AG04450 (cell line): Measurements from ENCODE around the gene THUMPD1. TPM values are rescaled to one million over a fixed set of nuclear protein-coding genes. Genes with fewer than 3 reads are reported as not detected.
"Not testable (repeated sequence)": the region's sequence is repeated elsewhere in the genome, so short reads cannot be mapped to it uniquely, and the experiment has no call there.

Source experiments
- CTCF ChIA-PET: fragments of 300-600, 350-600 bp; formaldehyde crosslinking; extraction: SDS; loops from one replicate; lab custom pipeline; 2022; ENCODE audit warnings: antibody characterized with exemption, inconsistent platforms; lab: Charles Lee
- POLR2A ChIA-PET: fragments of 350-600 bp; formaldehyde crosslinking; extraction: SDS; loops from one replicate; lab custom pipeline; 2021; ENCODE audit warnings: antibody characterized with exemption, inconsistent platforms; lab: Yijun Ruan, JAX
- DNase-seq: peaks from one replicate; pipeline ENCODE4 v3.0.0-alpha.2; 2011; ENCODE audit warnings: low read depth, low spot score
- H3K27ac ChIP-seq: one replicate; pipeline ENCODE4 v1.5.1; 2012; ENCODE audit warnings: low read depth, low read length, control low read depth
- H3K27me3 ChIP-seq: one replicate; pipeline ENCODE4 v1.6.0; 2012; ENCODE audit warnings: low read length; ENCODE audit not compliant: control insufficient read depth, insufficient read depth
- H3K4me3 ChIP-seq: 2 replicates; pipeline ENCODE4 v1.5.1; 2011; ENCODE audit warnings: mild to moderate bottlenecking, low read depth, low read length, control low read depth
- H3K9me3 ChIP-seq: 2 replicates; pipeline ENCODE4 v1.5.1; 2012; ENCODE audit warnings: low read length; ENCODE audit not compliant: control insufficient read depth, insufficient read depth
- polyA plus RNA-seq: library from polyadenylated mRNA; depleted of rRNA; stranded (reverse); fragments of >200 nt; gene quantifications from 2 replicates; pipeline ENCODE4 v1.2.3, GENCODE V29; 2011
- TF ChIP-seq, protein P1 (sequence below): IDR thresholded peaks from 2 replicates; pipeline ENCODE4 v1.5.1; 2011; ENCODE audit warnings: low read depth, low read length, control low read depth, inconsistent platforms

THUMPD1 gene
- polyA plus RNA-seq, 1 experiment, result 26.8 TPM

DNA sequence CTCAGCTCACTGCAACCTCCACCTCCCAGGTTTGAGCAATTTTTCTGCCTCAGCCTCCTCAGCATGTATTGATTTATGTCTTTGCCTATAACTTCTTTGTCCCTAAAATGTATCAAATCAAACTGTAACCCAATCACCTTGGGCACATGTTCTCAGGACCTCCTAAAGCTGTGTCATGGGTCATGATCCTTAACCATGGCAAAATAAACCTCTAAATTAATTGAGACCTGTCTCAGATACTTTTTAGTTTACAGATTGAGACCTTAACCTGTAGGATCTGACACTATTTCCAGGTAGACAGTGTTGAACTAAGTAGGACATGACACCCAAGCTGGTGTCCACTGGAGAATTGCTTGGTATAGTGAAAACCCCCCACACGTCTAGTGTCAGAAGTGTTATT, 19.6 kb upstream of the THUMPD1 start:
- POLR2A ChIA-PET, result no interaction called here
- TF ChIP-seq, protein P1, sequence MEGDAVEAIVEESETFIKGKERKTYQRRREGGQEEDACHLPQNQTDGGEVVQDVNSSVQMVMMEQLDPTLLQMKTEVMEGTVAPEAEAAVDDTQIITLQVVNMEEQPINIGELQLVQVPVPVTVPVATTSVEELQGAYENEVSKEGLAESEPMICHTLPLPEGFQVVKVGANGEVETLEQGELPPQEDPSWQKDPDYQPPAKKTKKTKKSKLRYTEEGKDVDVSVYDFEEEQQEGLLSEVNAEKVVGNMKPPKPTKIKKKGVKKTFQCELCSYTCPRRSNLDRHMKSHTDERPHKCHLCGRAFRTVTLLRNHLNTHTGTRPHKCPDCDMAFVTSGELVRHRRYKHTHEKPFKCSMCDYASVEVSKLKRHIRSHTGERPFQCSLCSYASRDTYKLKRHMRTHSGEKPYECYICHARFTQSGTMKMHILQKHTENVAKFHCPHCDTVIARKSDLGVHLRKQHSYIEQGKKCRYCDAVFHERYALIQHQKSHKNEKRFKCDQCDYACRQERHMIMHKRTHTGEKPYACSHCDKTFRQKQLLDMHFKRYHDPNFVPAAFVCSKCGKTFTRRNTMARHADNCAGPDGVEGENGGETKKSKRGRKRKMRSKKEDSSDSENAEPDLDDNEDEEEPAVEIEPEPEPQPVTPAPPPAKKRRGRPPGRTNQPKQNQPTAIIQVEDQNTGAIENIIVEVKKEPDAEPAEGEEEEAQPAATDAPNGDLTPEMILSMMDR, result no peak
- no peak for DNase-seq
- CTCF ChIA-PET, result no interaction called here
- no peaks in the 10 kb centered on the region for H3K9me3 ChIP-seq
- no peak overlapping the region for H3K27ac ChIP-seq
- no peaks in the 10 kb centered on the region for H3K27me3 ChIP-seq
- no peak overlapping the region for H3K4me3 ChIP-seq

DNA sequence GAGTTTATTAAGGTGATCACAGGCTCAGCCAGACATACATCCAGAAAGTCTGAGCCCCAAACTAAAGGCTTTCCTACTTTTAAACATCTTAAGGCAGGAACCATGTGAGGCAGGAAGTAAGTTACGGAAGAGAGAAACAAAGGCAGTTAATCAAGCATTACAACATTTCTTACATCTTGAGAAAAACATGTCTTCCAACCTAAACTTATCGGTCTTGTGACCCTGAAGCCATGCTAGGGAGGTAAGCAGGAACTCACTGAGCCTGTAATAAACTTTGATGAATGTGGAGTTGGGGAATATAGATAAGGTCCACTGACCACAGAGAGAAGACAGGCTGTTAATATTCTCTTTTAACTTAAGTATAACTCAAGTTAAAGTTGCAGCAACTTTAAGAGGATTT, 18.7 kb upstream of the THUMPD1 start:
- Histone ChIP-seq H3K4me3 (no peak overlapping the region), H3K27ac (no peak overlapping the region), H3K9me3 (no peaks in the 10 kb centered on the region), H3K27me3 (no peaks in the 10 kb centered on the region)
- POLR2A ChIA-PET, result no interaction called here
- TF ChIP-seq, protein P1, result no peak
- CTCF ChIA-PET, result no interaction called here
- no peak for DNase-seq

- CTCF ChIA-PET, H3K27ac ChIP-seq, H3K4me3 ChIP-seq, H3K9me3 ChIP-seq, DNase-seq, H3K27me3 ChIP-seq, POLR2A ChIA-PET: not testable (repeated sequence)
Measured at GRCh38 chr16:20755799-20756198, 14.2 kb upstream of the THUMPD1 start.

DNA sequence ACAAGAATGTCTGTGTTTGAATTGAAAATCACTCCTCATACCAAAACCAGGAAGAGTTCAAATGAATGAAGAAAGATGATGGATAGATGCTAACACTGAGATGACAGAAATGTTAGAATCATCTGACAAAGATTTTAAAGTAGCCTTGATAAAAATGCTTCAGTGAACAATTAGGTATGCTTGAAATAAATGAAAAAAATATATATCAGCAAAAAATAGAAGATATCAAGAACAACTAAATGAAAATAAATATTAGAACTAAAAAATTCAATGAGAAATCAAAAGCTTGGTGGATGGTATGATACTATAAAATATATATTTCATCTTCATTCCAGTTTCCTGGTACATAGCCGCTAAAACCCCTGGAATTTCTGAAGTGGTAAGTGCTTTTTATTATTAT, 13.6 kb upstream of the THUMPD1 start:
- TF ChIP-seq, protein P1, result no peak
- Histone ChIP-seq H3K27ac (no peak overlapping the region), H3K9me3 (no peaks in the 10 kb centered on the region), H3K27me3 (peaks cover 2% of the 10 kb centered on the region), H3K4me3 (no peak overlapping the region)
- CTCF ChIA-PET, result interaction anchor here (1.2 kb wide), 1 partner anchor 20 kb away, joined by 3 read pairs; no protein-coding TSS in a partner anchor
- no peak for DNase-seq
- POLR2A ChIA-PET, result no interaction called here

DNA sequence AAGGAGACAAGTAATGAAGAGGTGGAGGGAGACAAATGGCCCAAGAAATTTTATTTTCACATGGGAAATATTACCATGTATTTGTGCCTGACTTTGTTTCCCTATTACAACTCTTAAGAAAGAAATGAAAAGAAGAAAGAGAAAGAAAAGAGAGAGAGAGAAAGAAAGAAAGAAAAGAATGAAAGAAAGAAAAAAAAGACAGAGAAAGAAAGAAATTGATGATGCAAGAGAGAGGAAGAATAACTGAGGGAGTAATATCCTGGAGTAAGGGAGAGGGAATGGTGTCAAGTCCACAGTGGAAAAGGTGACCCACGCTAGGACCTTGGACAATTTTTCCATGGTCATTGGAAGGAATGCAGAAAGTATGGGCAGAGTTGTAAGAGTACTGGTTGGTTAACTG, 12.1 kb upstream of the THUMPD1 start:
- DNase-seq, result no peak
- TF ChIP-seq, protein P1, result no peak
- ChIA-PET CTCF (no interaction called here), POLR2A (no interaction called here)
- H3K27me3 ChIP-seq, result peaks cover 2% of the 10 kb centered on the region
- no peak overlapping the region for H3K4me3 ChIP-seq
- H3K9me3 ChIP-seq, result no peaks in the 10 kb centered on the region
- H3K27ac ChIP-seq, result no peak overlapping the region

DNA sequence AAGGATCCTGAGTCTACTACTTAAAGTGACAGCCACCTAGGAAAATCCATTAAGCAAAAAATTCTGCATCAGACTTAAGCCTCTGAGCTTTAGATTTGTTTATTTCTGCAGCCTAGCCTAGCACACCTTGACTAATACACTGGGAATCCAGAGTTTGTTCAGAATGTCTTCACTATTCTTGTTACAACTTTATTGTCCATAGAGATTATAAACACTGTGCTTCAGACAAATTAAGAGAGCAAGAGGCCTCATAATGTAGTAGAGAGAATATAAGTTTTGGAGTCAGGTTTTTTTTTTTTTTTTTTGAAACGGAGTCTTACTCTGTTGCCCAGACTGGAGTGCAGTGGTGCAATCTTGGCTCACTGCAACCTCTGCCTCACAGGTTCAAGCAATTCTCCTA, 8.9 kb upstream of the THUMPD1 start:
- DNase-seq, result no peak
- CTCF ChIA-PET, result no interaction called here

More for the DNA sequence above, 8.9 kb upstream of the THUMPD1 start:
- TF ChIP-seq, protein P1, result no peak
- no peaks in the 10 kb centered on the region for H3K9me3 ChIP-seq
- peaks cover 2% of the 10 kb centered on the region for H3K27me3 ChIP-seq
- no peak overlapping the region for H3K27ac ChIP-seq
- H3K4me3 ChIP-seq, result no peak overlapping the region
- POLR2A ChIA-PET, result no interaction called here
